NCI-H2171 (cell line): ENCODE data around the gene TEX19.

Experiments
- DNase-seq: peaks from one replicate; lab custom pipeline; 2025; lab: John Stamatoyannopoulos, UW

TEX19 gene, protein sequence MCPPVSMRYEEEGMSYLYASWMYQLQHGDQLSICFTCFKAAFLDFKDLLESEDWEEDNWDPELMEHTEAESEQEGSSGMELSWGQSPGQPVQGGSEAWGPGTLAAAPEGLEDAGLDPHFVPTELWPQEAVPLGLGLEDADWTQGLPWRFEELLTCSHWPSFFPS

DNA sequence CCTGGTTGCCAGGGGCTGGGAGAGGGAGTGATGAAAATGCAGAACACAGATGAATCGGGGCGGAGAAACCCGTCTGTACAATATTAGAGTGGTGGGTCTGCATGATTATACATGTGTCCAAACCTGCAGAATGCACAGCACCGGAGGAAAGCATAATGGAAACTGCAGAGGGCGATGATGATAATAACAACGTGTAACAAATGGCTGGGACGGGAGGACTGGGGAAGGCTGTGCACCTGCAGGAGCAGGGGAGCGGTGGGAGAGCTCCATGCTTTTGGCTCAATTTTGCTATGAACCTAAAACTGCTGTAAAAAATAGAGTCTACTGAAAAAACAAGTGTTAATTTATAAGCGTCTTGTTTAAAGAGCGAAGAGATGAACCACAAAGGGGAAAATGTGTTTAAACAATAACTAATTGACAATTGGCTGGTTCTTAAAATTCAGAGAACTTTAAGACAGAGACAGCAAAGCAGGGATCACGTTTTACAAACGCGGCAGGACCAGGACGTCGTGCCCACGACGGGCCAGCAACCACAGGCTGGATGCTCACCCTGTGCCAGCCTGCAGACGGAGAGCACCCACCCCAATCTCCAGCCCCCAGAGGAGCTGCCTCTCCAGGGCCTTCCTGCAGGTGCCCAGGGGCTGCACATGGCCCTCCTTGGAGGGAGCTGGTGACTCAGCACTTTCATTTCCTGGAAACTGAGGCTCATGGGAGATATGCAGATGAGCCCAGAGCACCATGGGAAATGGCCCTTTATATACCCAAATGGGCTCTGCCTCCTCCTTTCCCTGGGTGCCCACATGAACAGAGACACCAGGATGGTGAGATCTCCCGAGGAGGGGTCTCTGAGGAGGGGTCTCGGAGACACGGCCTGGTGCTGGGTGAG, at the start of gene TEX19:
Gene TEX19 (plus strand): TSS at position 783 of the 886 bp plus-strand sequence. CDS start 2,904 bp downstream, outside the sequence.
- DNase-seq, result peak; percentile 18

DNA sequence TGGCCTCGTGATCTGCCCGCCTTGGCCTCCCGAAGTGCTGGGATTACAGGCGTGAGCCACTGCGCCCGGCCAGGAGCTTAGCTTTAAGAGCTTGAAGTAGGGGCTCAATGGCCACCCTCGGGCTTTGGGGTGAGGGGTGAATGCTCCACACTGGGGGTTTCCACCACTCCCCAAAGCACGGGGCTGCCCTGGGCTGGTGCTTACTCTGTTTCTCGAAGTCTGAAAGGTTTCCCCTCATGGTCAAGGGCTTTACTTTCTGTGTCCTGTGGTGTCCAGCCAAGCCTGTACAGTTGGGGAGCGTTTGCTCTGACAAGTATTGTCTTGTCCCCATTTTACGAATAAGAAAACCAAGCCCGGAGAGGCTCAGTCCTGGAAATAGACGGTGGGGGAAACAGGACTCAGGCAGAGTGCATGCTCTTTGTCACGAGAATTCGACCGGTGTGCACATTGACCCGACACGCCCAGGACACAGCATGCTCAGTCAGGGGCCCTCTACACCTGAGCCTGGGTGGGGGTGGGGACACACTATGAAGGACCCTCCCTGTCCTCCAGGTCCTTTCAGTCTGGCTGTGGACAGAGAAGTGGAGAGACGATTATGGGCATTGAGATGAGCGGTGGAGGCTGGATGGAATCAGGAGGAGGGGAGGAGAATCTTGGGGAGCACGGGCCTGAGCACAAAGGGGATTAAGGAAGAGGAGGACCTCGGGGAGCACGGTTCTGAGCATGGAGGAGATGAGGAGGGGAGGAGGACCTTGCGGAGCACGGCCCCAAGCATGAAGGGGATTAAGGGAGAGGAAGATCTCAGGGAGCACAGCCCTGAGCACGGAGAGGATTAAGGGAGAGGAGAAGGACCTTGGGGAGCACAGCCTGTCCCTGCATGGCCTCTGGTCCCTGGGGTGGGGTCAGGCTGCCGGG, 49.1 kb upstream of the TEX19 start:
- no peak for DNase-seq

DNA sequence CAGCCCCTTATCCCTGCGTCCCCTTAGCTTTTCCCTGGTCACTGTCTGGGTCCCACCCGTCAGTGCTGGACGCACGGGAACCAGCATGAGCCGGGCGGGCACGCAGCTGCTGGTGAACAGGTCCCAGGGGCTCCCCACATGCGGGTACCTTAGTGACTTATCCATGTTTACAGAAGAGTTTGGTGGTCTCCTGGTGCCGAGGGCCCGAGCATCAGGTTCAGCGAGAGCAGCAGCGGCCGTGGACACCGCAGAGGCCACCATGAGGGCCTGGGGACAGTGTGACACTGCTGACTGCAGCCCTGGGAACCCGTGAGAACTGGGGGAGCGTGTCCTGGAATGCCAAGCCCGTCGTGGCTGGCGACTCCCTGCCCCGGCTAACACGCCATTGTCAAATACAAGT, 48.2 kb upstream of the TEX19 start:
- DNase-seq, result no peak

DNA sequence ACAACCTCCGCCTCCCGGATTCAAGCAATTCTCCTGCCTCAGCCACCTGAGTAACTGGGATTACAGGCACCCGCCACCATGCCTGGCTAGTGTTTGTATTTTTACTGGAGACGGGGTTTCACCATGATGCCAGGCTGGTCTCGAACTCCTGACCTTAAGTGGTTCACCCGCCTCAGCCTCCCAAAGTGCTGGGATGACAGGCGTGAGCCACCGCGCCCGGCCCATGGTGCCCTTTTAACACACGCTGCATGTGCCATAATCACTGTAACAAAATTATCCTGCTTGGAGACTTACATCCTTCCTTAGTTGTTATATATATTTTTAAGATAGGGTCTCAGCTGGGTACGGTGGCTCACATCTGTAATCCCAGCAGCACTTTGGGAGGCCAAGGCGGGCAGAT, 47.1 kb upstream of the TEX19 start:
- no peak for DNase-seq

DNA sequence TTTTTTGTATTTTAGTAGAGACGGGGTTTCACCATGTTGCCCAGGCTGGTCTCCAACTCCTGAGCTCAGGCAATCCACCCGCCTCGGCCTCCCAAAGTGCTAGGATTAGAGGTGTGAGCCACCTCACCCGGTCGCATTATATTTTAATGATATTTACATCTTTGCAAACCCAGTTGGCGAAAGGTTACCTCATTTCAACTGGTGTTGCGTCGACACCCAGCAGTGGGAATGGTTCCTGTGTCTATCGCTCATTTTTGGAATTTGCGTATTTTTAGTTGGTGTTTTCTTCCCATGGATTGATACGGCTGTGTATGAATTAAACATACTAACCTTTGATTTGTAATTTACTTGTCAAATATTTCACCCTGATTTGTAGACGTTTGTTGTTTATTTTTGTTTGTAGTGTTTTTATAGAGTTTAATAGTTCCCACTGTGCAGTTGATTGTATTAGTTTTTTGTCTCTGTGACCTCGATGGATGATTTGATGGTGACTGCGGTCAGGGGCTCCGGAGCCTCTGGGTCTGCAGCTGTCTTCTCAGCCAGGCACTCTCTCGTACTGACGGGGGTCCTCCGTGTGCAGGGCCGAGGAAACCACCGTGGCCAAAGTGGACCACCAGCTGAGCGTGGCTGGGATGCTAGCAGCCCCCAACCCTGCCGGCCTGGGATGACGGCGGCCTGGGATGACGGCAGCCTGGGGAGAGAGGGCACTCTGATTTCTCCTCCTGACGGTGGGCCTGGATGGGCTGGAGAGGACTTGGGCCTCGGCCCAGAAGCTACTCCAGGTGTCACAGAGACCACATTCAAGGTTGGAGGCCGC, 45.6 kb upstream of the TEX19 start:
- no peak for DNase-seq

DNA sequence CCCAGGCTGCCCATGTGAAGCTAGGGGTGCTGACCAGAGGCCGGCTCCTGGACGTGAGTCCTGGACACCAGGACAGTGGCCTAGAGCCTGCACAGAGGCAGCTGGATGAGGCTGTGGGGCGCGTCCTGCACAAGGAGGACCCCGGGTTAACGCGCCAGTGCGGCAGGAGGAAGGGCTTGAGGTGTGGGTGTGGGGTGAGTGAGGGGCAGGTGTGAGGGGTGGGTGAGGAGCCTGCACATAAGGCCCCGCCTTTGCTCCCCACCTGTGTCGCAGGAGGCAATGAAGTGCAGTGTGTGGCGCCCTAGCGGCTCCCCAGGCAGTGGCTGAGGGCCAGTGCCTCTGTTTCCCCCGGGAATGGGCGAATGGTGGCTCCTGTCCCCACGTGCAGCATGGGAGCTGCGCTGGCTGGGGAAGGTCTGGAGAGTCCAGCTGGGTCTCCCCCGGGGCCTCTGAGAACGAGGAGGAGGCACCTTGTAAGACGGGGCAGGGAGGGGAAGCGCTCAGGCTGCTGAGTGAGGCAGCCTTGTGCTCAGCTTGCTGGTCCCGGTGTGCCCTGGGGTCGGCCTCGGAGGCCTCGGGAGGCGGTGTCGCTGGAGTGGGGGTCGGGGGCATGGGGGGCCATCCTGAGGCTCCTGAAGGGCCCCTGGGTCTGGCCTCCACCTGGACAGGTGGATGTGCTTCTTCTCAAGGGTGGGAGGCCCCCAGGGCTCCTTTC, 44.9 kb upstream of the TEX19 start:
- no peak for DNase-seq

DNA sequence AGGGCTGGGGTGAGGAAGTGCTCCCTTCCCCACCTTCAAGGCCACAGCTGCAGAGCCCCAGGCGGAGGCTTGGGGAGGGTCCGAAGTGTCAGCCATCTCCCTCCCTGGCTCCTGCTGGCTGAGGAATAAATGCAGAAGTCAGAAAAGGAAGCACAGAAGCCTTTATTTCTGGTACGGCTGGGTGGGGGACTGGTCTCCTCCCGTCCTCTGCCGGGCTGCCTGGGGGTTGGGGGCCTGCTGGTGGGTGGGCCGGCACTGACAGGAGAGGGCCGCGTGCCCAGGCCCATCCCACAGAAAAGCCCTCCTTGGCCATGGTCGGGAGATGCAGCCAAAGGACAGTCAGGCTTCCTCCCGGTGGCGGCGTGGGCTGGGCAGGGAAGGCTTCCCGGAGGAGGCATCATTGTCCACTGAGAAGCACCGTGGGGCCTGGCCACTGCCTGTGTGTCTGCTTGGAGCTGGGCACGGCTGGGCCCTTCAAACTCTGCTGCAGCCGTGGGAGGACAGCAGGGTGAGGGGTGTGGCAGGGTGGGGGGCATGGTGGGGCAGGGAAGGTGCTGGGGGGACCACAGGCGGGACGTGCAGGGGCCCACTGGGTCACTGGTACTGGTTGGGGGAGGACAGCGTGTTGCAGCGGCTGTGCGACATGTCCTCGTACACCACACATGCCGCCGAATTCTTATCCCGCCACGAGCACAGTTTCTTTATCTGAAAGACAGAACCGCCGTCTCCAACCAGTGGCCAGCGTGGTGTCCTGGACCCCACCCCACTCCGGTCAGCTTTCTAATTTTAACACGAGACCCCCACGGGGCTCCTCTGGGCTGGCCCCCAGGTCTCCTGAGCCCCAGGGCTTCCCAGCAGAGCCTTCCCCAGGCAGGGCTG, 44.1 kb upstream of the TEX19 start:
- DNase-seq, result no peak

DNA sequence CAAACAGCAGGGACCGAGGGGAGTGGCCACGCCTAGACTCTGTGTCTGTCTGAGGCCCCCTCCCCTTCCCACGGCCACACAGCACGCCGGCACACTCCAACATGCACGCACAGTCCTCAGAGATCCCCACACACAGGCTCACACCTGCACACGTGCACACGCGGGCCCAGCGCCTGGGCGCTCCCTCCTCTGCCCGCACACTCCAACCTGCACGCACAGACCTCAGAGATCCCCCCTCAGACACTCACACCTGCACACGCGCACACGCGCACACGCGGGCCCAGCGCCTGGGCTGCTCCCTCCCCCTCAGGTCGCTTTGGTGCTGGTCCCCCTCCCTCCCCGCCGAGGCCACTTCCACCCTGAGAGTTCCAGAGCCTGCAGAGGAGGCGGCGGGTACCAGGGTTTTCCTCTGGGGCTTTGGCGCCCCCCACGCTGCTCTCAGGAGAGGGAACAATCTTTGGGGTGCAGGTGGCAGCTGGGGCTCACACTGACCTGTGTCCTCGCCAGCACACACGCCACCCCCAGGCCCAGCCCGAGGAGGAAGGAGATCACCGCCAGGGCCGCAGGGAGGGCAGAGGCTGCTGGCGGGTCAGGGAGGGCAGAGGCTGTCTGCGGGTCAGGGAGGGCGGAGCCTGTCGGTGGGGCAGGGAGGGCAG, 43.2 kb upstream of the TEX19 start:
- DNase-seq, result no peak

DNA sequence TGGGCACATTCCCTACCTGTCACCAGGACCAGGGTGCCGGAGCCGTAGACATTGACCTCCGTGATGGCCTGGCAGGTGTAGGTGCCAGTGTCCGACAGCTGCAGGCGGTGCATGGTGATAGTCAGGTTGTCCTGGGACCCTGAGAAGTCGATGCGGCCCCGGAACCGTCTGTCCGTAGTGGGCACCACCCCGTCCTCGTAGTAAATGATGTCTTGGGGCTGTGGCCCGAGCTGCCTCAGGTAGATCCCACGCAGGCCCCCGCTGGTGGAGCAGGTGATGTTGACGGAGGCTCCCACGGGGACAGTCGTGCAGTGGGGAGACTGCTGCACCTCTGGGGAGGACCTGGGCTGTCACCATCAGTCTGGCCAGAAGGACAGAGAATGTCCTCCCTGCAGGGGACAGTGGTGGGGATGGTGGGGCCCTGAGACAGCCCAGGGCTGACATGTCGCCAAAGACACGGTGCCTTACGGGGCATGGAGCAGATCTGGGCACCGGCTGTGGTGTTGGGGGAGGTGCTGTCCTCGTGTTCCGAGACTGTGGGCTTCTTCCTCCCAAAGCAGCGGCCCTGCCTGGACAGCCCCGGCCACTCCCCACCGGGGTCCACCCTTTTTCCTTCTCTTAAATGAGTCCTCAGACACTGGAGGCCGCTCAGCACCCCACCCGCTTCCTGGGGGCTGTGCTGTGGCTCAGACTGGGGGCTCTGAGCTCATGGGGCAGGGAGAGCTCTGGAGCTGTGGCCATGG, 42.2 kb upstream of the TEX19 start:
- no peak for DNase-seq

DNA sequence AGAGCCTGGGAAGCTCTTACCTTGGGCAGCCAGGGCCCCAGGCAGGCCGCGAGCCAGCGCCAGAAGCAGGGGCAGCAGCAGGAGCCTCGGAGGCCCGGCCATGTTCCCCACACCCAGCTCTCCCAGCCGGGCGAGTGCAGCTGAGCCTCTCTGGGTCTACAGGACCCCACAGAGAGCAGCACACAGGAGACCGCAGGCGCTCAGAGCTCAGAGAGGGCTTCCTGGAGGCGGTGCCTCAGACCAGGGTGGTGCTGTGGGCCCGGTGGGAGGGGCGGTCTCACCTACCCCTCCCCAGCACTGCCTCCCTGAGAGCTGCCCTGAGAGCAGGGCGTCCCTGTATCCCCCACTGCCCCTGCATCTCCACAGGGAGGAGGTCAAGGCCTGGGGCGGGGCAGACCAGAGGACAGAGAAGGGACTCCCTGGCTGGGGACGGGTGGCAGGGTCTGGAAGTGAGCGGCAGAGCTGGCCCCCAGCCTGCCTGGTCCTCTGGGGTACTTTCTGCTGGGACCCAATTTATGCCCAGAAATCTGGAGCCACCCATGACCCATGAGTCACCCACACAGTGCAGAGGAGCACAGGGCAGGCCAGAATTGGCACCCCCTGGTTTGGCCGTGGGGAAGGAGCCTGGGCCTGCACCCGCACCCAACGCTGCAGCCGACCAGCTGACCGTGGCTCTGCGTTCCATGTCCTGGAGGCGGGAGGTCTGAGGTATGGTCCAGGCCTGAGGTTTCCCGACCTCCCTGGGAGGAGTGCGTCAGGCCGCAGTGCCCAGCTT, 41.5 kb upstream of the TEX19 start, which contains the start of gene CD7:
Gene CD7 (minus strand): TSS at position 215 of the 775 bp plus-strand sequence. CDS start 113 bp downstream, at position 102.
- no peak for DNase-seq

DNA sequence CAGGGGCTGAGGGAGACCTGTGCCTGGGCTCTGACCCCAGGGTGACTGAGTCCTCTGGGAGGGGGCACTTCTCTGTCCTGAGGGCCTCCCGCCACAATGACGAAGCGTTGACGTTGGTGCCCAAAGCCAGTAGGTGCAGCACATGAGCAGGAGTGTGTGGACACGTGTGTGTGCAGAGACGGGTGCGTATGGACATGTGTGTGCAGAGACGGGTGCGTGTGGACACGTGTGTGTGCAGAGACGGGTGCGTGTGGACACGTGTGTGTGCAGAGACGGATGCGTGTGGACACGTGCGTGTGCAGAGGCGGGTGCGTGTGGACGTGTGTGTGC, 40.9 kb upstream of the TEX19 start:
- no peak for DNase-seq

DNA sequence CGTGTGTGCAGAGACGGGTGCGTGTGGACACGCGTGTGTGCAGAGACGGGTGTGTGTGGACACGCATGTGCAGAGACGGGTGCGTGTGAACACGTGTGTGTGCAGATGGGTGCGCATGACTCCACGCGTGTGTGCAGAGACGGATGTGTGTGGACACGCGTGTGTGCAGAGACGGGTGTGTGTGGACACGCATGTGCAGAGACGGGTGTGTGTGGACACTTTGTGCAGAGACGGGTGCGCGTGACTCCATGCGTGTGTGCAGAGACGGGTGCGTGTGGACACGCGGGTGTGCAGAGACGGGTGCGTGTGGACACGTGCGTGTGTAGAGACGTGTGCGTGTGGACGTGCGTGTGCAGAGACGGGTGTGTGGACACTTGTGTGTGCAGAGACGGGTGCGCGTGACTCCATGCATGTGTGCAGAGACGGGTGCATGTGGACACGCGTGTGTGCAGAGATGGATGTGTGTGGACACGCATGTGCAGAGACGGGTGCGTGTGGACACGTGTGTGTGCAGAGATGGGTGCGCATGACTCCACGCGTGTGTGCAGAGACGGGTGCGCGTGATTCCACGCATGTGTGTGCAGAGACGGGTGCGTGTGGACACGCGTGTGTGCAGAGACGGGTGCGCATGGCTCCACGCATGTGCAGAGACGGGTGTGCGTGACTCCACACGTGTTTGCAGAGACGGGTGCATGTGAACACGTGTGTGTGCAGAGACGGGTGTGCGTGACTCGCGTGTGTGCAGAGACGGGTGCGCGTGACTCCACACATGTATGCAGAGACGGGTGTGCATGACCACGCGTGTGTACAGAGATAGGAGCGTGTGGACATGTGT, 40.1 kb upstream of the TEX19 start:
- DNase-seq, result no peak

DNA sequence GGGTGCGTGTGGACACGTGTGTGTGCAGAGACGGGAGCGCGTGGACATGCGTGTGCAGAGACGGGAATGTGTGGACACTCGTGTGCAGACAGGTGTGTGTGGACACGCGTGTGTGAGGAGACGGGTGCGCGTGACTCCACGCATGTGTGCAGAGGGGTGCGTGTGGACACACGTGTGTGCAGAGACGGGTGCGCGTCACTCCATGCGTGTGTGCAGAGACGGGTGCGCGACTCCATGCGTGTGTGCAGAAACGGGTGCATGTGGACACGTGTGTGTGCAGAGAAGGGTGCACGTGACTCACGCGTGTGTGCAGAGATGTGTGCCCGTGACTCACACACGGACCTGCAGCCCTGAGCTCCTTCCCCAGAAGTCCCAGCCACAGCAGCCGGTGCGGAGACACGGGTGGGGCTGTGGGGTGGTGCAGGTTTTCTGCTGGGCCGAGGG, 39.4 kb upstream of the TEX19 start:
- DNase-seq, result no peak

DNA sequence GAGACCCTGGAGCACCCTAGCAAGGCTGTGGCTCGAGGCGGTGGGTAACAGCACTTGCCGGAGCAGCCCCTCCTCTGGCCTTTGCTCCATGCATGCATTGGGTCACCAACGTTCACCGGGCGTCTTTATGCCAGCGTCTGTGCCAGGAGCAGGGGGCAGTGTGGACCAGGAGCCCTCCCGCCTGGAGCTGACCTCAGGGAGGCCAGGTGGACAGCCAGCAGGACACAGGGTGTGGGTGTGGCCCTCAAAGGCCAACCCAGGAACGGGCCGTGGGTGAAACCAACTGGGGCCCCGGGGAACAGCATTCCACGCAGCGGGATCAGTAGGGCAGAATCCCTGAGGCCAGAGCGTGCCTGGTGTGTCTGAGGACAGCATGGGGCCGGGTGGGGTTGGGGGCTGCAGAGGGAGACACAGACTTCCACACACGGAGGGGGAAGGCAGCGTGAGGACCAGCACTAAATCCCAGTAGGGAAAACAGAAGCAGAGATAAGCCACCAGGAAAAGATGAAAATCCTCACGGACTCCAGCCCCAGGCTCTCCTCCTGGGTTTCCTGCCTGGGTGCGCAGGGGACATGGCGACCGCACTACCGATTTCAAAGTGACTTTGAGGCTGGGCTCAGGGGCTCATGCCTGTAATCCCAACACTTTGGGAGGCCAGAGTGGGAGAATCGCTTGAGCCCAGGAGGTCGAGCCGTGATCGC, 38.8 kb upstream of the TEX19 start:
- no peak for DNase-seq

DNA sequence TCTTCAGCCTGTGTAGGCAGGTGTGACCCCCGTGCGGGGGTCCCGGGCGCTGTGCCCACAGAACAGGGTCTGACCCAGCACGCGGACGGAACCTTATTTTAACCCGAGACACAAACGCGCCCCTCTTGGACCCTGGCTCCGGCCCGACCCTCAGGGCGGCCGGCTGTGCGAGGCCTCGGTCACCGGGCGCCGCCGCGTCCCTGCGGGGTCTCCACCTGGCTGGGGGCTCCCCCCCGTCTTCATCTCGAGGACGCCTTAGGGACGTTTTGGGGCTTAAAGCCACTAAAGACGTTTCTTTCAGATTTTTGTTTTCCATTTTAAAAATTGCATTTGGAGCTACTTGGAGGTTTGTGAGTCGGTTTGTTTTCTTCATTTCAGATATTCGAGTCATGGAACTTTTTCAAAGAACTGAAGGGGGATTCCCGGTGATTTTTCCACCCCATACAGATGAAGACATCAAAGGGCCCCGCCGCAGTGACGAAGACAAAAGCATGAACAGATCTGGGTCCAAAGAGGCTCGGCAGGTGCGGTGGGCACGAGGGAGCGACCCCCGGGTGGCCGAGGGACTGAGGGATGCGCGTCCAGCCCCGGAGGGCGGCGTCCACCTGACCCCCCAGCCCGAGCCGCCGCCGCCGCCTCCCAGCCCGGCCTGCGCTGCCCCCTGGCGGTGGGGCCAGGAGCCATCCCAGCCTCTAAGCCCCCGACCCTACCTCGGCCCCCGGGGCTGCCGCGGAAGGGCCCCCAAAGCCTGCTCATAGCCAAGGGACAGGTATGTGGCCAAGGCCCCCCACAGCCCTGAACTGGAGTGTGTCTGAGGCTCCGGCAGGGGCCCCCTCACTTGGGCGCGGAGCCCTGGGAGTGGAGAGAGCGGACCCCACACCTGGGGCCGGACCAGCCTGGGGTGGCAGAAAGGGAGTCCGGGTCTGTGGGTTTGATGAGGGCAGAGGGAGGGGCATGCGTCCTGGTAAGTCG, 37.8 kb upstream of the TEX19 start:
- no peak for DNase-seq
